ENCODE results near the gene ZNF772. TPM values are rescaled to one million over a fixed set of nuclear protein-coding genes. Genes with fewer than 3 reads are reported as not detected.

The ZNF772 gene
- total RNA-seq, 2 experiments from 2014 or later = 2.5 to 3.2 TPM

DNA sequence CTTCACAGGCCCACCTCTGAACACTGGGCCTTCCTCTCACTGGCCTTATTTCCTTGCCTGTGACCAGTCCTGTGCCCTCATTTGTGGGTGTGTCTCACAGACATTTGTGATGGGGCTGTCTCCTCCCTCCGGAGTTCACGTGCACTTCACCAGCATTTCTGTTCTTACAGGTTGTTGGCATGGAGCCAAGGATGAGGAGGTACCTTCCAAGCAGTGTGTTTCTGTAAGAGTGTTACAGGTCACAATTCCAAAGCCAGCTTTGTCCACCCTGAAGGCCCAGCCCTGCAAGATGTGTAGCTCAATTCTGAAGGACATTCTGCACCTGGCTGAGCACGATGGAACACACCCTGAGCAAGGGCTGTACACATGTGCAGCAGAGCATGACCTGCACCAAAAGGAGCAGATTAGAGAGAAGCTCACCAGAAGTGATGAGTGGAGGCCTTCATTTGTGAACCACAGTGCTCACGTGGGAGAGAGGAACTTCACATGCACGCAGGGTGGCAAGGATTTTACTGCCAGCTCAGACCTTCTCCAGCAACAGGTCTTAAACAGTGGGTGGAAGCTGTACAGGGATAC, 34.2 kb downstream of the ZNF772 start:
- H3K36me3 ChIP-seq (ENCODE audit: insufficient read depth, low read length) = peaks cover 46% of the 10 kb centered on the region
- DNase-seq = no peak
- H3K4me3 Mint-ChIP-seq = no peak overlapping the region
- H3K4me1 Mint-ChIP-seq (ENCODE audit: low read depth) = peaks cover 5% of the 10 kb centered on the region
- intact Hi-C loops (cut with DNase I, micrococcal nuclease) = no loop called here
- no peak overlapping the region for H3K4me3 ChIP-seq (ENCODE audit: low read length)
- no peaks in the 10 kb centered on the region for H3K27me3 ChIP-seq (ENCODE audit: control insufficient read depth in 1 of 2, insufficient read depth in 2 of 2, low read length in 2 of 2)
- H3K4me1 ChIP-seq (ENCODE audit: insufficient read depth, low read length) = no peaks in the 10 kb centered on the region
- TF ChIP-seq, protein P1, sequence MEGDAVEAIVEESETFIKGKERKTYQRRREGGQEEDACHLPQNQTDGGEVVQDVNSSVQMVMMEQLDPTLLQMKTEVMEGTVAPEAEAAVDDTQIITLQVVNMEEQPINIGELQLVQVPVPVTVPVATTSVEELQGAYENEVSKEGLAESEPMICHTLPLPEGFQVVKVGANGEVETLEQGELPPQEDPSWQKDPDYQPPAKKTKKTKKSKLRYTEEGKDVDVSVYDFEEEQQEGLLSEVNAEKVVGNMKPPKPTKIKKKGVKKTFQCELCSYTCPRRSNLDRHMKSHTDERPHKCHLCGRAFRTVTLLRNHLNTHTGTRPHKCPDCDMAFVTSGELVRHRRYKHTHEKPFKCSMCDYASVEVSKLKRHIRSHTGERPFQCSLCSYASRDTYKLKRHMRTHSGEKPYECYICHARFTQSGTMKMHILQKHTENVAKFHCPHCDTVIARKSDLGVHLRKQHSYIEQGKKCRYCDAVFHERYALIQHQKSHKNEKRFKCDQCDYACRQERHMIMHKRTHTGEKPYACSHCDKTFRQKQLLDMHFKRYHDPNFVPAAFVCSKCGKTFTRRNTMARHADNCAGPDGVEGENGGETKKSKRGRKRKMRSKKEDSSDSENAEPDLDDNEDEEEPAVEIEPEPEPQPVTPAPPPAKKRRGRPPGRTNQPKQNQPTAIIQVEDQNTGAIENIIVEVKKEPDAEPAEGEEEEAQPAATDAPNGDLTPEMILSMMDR (IDR thresholded peaks at IDR 0.05) = no peak
- no peak for ATAC-seq (ENCODE audit: poor library complexity)
- H3K27ac ChIP-seq (ENCODE audit: low read depth in 1 of 2, low read length in 2 of 2) = no peak overlapping the region
- H3K9me3 Mint-ChIP-seq = peaks cover 32% of the 10 kb centered on the region
- ChIA-PET CTCF (no interaction called here), POLR2A (no interaction called here)
- no peak overlapping the region for H3K27ac Mint-ChIP-seq
- H3K36me3 Mint-ChIP-seq (ENCODE audit: low read depth) = peaks cover 86% of the 10 kb centered on the region
- H3K27me3 Mint-ChIP-seq = no peaks in the 10 kb centered on the region
- peaks cover 43 to 61% of the 10 kb centered on the region in 2 experiments for H3K9me3 ChIP-seq (ENCODE audit: control insufficient read depth in 1 of 2, insufficient read depth in 1 of 2, low read length in 2 of 2)

DNA sequence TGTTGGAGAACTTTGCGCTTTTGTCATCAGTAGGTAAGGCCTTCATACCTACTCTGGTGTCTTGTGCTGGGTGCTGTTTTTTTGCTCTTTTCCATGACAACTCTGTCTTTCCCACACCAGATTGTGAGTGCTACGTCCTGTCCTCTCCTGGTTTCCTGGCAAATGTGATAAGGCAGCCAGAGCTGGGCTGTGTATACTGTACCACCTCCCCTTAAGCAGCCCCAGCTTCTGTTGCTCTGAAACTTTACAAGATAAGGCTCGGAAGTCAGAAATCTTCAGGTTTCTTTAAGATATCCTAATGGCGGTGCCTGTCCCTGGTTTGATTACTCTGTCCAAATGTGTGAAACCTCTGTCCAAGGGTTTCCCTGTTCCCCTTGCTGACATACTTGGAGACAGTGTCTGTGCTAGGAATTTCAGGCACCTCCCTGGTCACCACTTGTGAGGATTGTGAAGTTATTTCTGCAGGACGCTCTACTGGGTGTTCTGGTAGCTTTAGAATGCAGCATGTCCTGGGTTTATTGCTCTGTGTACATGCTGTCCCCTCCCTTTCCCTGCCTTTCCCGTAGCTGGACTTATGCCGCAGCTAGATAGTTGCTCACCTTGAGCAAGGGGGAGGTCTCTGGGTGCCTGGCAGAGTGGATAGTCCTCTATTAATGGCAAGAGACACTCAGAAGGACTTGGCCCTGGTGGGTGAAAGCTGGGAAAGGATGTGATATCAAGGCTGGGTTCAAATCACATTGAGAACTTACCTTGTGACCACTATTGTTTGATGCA, 35.2 kb downstream of the ZNF772 start:
- peaks cover 32% of the 10 kb centered on the region for H3K9me3 Mint-ChIP-seq
- no peaks in the 10 kb centered on the region for H3K27me3 Mint-ChIP-seq
- H3K27ac Mint-ChIP-seq = no peak overlapping the region
- ATAC-seq (ENCODE audit: poor library complexity) = no peak
- no peaks in the 10 kb centered on the region for H3K27me3 ChIP-seq (ENCODE audit: control insufficient read depth in 1 of 2, insufficient read depth in 2 of 2, low read length in 2 of 2)
- peaks cover 49% of the 10 kb centered on the region for H3K36me3 ChIP-seq (ENCODE audit: insufficient read depth, low read length)
- POLR2A ChIA-PET = no interaction called here
- H3K4me1 ChIP-seq (ENCODE audit: insufficient read depth, low read length) = no peaks in the 10 kb centered on the region
- TF ChIP-seq, protein P1 (IDR thresholded peaks at IDR 0.05) = no peak
- DNase-seq = no peak
- no peak overlapping the region for H3K4me3 Mint-ChIP-seq
- peaks cover 5% of the 10 kb centered on the region for H3K4me1 Mint-ChIP-seq (ENCODE audit: low read depth)
- CTCF ChIA-PET = no interaction called here
- no peak overlapping the region for H3K4me3 ChIP-seq (ENCODE audit: low read length)
- H3K36me3 Mint-ChIP-seq (ENCODE audit: low read depth) = peaks cover 92% of the 10 kb centered on the region
- H3K27ac ChIP-seq (ENCODE audit: low read depth in 1 of 2, low read length in 2 of 2) = no peak overlapping the region
- peaks cover 43 to 50% of the 10 kb centered on the region in 2 experiments for H3K9me3 ChIP-seq (ENCODE audit: control insufficient read depth in 1 of 2, insufficient read depth in 1 of 2, low read length in 2 of 2)
- intact Hi-C loops (cut with DNase I, micrococcal nuclease) = no loop called here

DNA sequence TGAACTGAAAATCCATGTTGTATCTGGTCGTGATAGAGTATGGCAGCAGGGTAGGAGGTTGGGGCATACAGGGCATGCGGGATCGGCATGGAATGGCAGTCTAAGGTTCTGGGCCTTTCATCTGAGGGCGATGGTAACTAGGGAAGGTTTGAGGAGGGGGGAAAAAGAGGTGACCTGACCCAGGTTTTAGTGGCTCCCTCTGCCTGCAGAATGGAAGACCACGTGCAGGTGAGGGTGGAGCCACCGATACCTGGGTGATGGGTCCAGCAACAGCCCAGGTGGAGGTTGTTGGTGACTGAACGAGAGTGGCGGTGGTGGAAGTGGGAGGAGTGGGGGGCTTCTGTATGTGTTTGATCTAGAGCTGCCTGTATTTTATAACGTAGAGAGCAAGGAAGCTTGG, 38.4 kb downstream of the ZNF772 start:
- H3K27ac Mint-ChIP-seq = no peak overlapping the region
- H3K27me3 ChIP-seq (ENCODE audit: control insufficient read depth in 1 of 2, insufficient read depth in 2 of 2, low read length in 2 of 2) = no peaks in the 10 kb centered on the region
- H3K27ac ChIP-seq (ENCODE audit: low read depth in 1 of 2, low read length in 2 of 2) = no peak overlapping the region
- H3K36me3 Mint-ChIP-seq (ENCODE audit: low read depth) = peaks cover 89% of the 10 kb centered on the region
- ATAC-seq (ENCODE audit: poor library complexity) (no peak), DNase-seq (no peak)
- TF ChIP-seq, protein P1 (IDR thresholded peaks at IDR 0.05) = no peak
- H3K4me1 ChIP-seq (ENCODE audit: insufficient read depth, low read length) = peaks cover 21% of the 10 kb centered on the region
- peaks cover 36% of the 10 kb centered on the region for H3K9me3 Mint-ChIP-seq
- no peak overlapping the region for H3K4me3 ChIP-seq (ENCODE audit: low read length)
- H3K27me3 Mint-ChIP-seq = no peaks in the 10 kb centered on the region
- CTCF ChIA-PET = no interaction called here
- peaks cover 26 to 41% of the 10 kb centered on the region in 2 experiments for H3K9me3 ChIP-seq (ENCODE audit: control insufficient read depth in 1 of 2, insufficient read depth in 1 of 2, low read length in 2 of 2)
- peaks cover 31% of the 10 kb centered on the region for H3K4me1 Mint-ChIP-seq (ENCODE audit: low read depth)
- no peak overlapping the region for H3K4me3 Mint-ChIP-seq
- intact Hi-C loops (cut with DNase I, micrococcal nuclease) = loop anchor here in 1 of 2 experiments (10.0 kb wide), 1 partner anchor 844 kb away; the partner anchor contains the start of gene ZNF71
- POLR2A ChIA-PET = no interaction called here
- H3K36me3 ChIP-seq (ENCODE audit: insufficient read depth, low read length) = peaks cover 45% of the 10 kb centered on the region
